AG09309 (cell line): ENCODE results near the gene TP73.

Experiments
- DNase-seq: peaks from one replicate; pipeline ENCODE4 v3.0.0-alpha.2; 2010; ENCODE audit warnings: low read depth
- H3K4me3 ChIP-seq: 2 replicates; pipeline ENCODE4 v1.5.1; 2011; ENCODE audit warnings: mild to moderate bottlenecking, low read depth, low read length, moderate library complexity; ENCODE audit not compliant: control insufficient read depth
- TF ChIP-seq, protein P1 (sequence below): IDR thresholded peaks from 2 replicates; pipeline ENCODE4 v1.5.1; 2011; ENCODE audit warnings: mild to moderate bottlenecking, low read depth, low read length, inconsistent platforms; ENCODE audit not compliant: insufficient read depth, control insufficient read depth; ENCODE audit errors: missing control alignments

Gene TP73

DNA sequence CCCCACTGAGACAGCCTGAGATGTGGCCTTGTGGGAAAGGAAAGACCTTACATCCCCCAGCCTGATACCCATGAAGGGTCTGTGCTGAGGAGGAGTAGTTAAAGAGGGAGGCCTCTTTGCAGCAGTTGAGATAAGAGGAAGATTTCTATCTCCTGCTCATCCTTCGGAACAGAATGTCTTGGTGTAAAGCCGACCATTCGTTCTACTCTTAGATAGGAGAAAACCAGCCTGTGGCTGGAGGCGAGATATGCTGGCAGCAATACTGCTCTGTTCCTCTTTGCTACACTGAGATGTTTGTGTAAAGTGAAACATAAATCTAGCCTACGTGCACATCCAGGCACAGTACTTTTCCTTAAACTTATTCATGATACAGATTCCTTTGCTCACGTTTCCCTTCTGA is 98.4 kb downstream of the TP73 start:
- TF ChIP-seq, protein P1, sequence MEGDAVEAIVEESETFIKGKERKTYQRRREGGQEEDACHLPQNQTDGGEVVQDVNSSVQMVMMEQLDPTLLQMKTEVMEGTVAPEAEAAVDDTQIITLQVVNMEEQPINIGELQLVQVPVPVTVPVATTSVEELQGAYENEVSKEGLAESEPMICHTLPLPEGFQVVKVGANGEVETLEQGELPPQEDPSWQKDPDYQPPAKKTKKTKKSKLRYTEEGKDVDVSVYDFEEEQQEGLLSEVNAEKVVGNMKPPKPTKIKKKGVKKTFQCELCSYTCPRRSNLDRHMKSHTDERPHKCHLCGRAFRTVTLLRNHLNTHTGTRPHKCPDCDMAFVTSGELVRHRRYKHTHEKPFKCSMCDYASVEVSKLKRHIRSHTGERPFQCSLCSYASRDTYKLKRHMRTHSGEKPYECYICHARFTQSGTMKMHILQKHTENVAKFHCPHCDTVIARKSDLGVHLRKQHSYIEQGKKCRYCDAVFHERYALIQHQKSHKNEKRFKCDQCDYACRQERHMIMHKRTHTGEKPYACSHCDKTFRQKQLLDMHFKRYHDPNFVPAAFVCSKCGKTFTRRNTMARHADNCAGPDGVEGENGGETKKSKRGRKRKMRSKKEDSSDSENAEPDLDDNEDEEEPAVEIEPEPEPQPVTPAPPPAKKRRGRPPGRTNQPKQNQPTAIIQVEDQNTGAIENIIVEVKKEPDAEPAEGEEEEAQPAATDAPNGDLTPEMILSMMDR: no peak
- DNase-seq: no peak
- no peak overlapping the region for H3K4me3 ChIP-seq

DNA sequence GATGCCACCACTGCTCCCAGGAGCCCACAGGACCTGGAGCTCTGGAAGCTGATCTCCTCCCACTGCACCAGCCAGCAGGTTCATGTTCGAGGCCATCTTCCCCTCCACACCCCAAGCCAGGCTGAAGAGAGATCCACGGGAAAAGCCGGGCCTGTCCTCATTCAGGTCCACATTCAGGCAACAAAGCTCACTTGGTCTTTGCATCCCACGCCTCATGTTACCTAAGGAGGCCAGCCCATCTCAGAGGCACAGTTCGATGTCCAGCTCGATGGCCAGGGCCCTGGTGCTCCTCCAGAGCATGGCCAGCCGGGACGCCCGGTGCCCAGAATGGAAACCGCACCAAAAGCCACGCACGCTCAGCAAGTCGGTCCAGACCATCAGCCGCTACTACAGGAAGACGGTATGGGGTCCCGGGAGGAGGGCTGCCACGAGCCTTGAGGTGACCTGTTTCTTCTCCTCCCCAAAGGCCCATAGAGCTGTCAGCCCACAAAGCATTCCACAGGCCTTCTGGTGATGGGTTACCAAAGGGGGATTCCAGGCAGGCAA is 100.2 kb downstream of the TP73 start, which contains the start of gene CCDC27:
Gene CCDC27, plus strand, starts transcription at position 51 of the 546 bp plus-strand sequence. Its CDS starts 32 bp downstream, at position 83.
- no peak within 1 kb of the TSS for H3K4me3 ChIP-seq
- TF ChIP-seq, protein P1: no peak
- no peak for DNase-seq

DNA sequence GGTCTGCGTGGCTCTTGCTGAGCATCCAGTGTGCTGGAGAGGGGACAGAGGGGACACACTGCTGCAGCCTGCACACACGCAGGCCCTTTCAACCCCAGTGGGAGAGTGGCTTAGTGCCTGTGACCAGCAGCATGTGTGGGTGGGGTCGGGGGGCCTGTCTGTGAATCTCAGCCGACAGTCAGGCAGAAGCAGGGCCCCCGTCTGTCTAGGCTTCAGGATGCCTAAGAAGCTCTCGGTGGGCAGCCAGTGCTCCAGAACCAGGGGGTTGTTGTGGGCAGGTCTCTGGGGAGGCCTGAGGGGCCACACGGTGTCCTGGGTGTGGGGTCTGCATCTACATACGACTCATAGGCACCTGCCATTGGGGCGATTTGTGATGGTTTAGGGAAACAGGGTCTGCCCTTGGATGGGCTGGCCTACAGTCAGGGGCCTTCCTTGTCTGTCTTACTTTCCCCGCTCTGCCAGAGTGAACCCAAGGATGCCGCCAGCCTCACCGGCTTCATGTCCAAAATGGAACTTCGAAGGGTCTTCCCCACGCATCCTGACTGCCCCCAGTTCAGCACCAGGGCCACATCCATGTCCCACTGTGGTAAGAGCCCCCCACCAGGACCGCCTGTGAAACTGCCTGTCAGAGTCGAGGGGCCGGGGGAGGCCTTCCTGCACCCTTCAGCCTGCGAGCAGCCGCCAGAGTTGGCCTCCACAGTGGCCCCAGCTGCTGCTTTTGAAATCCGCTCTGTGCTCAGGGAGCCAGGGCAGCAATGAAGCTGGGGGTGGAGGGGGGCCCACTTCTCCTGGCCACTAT is 101.5 kb downstream of the TP73 start:
- TF ChIP-seq, protein P1: no peak
- no peak overlapping the region for H3K4me3 ChIP-seq
- DNase-seq: no peak

DNA sequence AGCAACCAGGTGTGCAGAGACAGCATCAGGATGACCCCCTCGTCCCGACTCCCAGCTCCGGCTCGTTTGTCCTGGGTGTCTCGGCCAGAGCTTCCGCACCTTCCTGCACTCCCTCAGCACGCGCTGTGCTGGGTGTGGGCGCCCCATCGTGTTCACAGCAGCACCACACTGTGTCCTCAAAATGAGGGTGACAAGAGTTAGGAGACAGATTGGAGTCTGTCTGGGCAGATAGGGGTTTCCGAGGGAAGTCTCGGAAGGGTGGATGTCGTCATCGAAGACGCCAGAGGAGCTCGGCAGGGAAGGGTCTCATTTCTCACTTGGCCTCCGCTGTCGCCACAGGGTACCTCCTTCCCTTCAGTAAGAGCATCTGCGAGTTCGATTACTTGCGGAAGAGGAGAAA is 104.1 kb downstream of the TP73 start:
- DNase-seq: no peak
- TF ChIP-seq, protein P1: no peak
- no peak overlapping the region for H3K4me3 ChIP-seq

DNA sequence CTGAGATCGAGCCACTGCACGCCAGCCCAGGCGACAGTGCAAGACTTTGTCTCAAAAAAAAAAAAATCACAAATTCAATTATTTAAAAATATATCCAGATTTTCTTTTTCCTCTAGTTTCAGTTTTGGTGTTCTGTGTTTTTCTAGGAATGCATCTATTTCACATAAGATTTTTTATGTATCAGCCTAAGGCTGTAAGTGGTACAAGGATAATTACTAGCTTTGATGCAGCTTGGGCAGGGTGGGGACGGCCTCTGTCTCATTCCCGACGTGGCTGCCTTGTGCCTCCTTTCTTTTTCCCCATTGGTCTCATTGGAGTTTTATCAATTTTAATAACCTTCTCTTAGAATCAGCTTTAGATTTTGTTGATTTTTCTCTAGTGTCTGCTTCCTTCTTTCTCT is 106.8 kb downstream of the TP73 start:
- no peak overlapping the region for H3K4me3 ChIP-seq
- TF ChIP-seq, protein P1: no peak
- no peak for DNase-seq

DNA sequence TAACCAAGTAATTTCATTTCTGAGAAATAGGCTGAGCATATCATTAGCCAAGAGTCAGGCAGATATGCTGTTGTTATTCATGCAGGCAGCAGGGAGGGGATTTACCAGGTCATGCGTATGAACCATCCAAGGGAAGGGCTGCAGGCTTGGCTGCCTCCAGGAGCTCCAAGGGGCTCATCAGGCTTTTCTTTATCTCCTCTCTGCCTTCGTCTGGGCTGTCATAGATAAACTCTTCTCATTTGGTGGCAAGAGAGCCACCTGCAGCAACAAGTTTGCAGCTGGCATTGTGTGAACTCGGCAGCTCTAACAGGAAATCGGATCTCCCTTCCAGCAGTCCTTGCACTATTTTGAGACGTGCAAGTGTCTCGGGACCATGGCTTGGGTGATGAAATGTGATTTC is 107.5 kb downstream of the TP73 start:
- TF ChIP-seq, protein P1: no peak
- no peak for DNase-seq
- no peak overlapping the region for H3K4me3 ChIP-seq
